H9 (cell line): ENCODE results near the gene DHDDS. TPM values are rescaled to one million over a fixed set of nuclear protein-coding genes. Genes with fewer than 3 reads are reported as not detected.

Experiments
- DNase-seq: peaks from one replicate; pipeline ENCODE4 v3.0.0-alpha.2; 2017
- H2AFZ ChIP-seq: one replicate; pipeline ENCODE4 v1.6.1; 2013; ENCODE audit warnings: mild to moderate bottlenecking, low read length, control low read depth, moderate library complexity
- H2AK5ac ChIP-seq: 2 replicates; pipeline ENCODE4 v1.6.1; 2013; ENCODE audit warnings: low read length, control low read depth, mixed read lengths; ENCODE audit not compliant: insufficient read length
- H2BK120ac ChIP-seq: one replicate; pipeline ENCODE4 v1.6.1; 2013; ENCODE audit warnings: low read depth, mild to moderate bottlenecking, low read length, control low read depth, inconsistent platforms; ENCODE audit not compliant: poor library complexity, severe bottlenecking
- H2BK12ac ChIP-seq: 2 replicates; pipeline ENCODE4 v1.6.1; 2013; ENCODE audit warnings: low read length, control low read depth, mixed read lengths, low read depth; ENCODE audit not compliant: insufficient read length
- H2BK15ac ChIP-seq: 2 replicates; pipeline ENCODE4 v1.6.1; 2013; ENCODE audit warnings: low read depth, low read length, control low read depth
- H2BK20ac ChIP-seq: one replicate; pipeline ENCODE4 v1.6.1; 2013; ENCODE audit warnings: low read depth, mild to moderate bottlenecking, low read length, control low read depth, inconsistent platforms; ENCODE audit not compliant: poor library complexity, severe bottlenecking
- H2BK5ac ChIP-seq: 2 replicates; pipeline ENCODE4 v1.6.1; 2013; ENCODE audit warnings: low read length, control low read depth, mixed read lengths; ENCODE audit not compliant: insufficient read length
- H3K14ac ChIP-seq: 2 replicates; pipeline ENCODE4 v1.6.1; 2013; ENCODE audit warnings: low read length, control low read depth; ENCODE audit not compliant: insufficient read depth
- H3K18ac ChIP-seq: 2 replicates; pipeline ENCODE4 v1.6.1; 2013; ENCODE audit warnings: low read depth, mild to moderate bottlenecking, mixed read lengths, low read length, control low read depth; ENCODE audit not compliant: insufficient read length
- H3K23ac ChIP-seq: 2 replicates; pipeline ENCODE4 v1.6.1; 2013; ENCODE audit warnings: low read length, control low read depth, mixed read lengths, low read depth; ENCODE audit not compliant: insufficient read length
- H3K23me2 ChIP-seq: 2 replicates; pipeline ENCODE4 v1.6.1; 2013; ENCODE audit warnings: low read depth, mild to moderate bottlenecking, mixed read lengths, low read length, control low read depth; ENCODE audit not compliant: insufficient read length, poor library complexity, severe bottlenecking
- H3K27ac ChIP-seq: 2 replicates; pipeline ENCODE4 v1.5.1; 2013; ENCODE audit warnings: low read length, control low read depth, mixed read lengths, low read depth; ENCODE audit not compliant: insufficient read length
- H3K27me3 ChIP-seq: 2 replicates; pipeline ENCODE4 v1.6.1; 2013; ENCODE audit warnings: low read length, control low read depth, inconsistent platforms; ENCODE audit not compliant: insufficient read depth
- H3K4ac ChIP-seq: 2 replicates; pipeline ENCODE4 v1.6.1; 2013; ENCODE audit warnings: low read depth, mild to moderate bottlenecking, control low read depth, inconsistent platforms, low read length, moderate library complexity
- H3K4me1 ChIP-seq: 2 replicates; pipeline ENCODE4 v1.6.1; 2013; ENCODE audit warnings: low read length, control low read depth, inconsistent platforms; ENCODE audit not compliant: insufficient read depth
- H3K4me2 ChIP-seq: 2 replicates; pipeline ENCODE4 v1.6.1; 2013; ENCODE audit warnings: low read length, control low read depth, mixed read lengths; ENCODE audit not compliant: insufficient read length, insufficient read depth
- H3K56ac ChIP-seq: 2 replicates; pipeline ENCODE4 v1.6.1; 2013; ENCODE audit warnings: low read depth, mild to moderate bottlenecking, mixed read lengths, low read length, control low read depth; ENCODE audit not compliant: insufficient read length
- H3K79me1 ChIP-seq: 2 replicates; pipeline ENCODE4 v1.6.1; 2013; ENCODE audit warnings: low read depth, mild to moderate bottlenecking, moderate library complexity, low read length, control low read depth, inconsistent platforms; ENCODE audit not compliant: insufficient read depth, poor library complexity, severe bottlenecking
- H3K79me2 ChIP-seq: 2 replicates; pipeline ENCODE4 v1.6.1; 2013; ENCODE audit warnings: low read length, control low read depth, inconsistent platforms; ENCODE audit not compliant: insufficient read depth
- H3K9ac ChIP-seq: 2 replicates; pipeline ENCODE4 v1.6.1; 2013; ENCODE audit warnings: low read length, control low read depth, mixed read lengths; ENCODE audit not compliant: insufficient read length; ENCODE audit errors: extremely low read depth
- H3K9me3 ChIP-seq: one replicate; pipeline ENCODE4 v1.6.1; 2013; ENCODE audit warnings: low read depth, low read length, inconsistent platforms; ENCODE audit not compliant: control insufficient read depth
- H3T11ph ChIP-seq: one replicate; pipeline ENCODE4 v1.6.1; 2013; ENCODE audit warnings: mild to moderate bottlenecking, low read length, control low read depth, inconsistent platforms
- H4K20me1 ChIP-seq: one replicate; pipeline ENCODE4 v1.6.1; 2013; ENCODE audit not compliant: control insufficient read depth, insufficient read length, insufficient read depth
- H4K5ac ChIP-seq: 2 replicates; pipeline ENCODE4 v1.6.1; 2013; ENCODE audit warnings: low read depth, mild to moderate bottlenecking, mixed read lengths, low read length, control low read depth; ENCODE audit not compliant: insufficient read length
- H4K8ac ChIP-seq: replicated peaks from 2 replicates; pipeline ENCODE4 v1.6.1; 2013; ENCODE audit warnings: low read length, control low read depth, mixed read lengths, low read depth; ENCODE audit not compliant: insufficient read length
- H4K91ac ChIP-seq: 2 replicates; pipeline ENCODE4 v1.6.1; 2013; ENCODE audit warnings: low read depth, mild to moderate bottlenecking, moderate library complexity, mixed read lengths, low read length, control low read depth; ENCODE audit not compliant: insufficient read length
- H3K27ac Mint-ChIP-seq, 3 experiments: 2 replicates in 2 of 3; 3 replicates in 1 of 3; pipeline ENCODE4 v1.8.0; 2020 to 2021; ENCODE audit warnings: mixed read lengths in 3 of 3, mild to moderate bottlenecking in 1 of 3, moderate library complexity in 1 of 3
- H3K27me3 Mint-ChIP-seq: 2 replicates; pipeline ENCODE4 v1.8.0; 2021; ENCODE audit warnings: low read depth, mild to moderate bottlenecking, moderate library complexity, mixed read lengths
- H3K36me3 Mint-ChIP-seq, 3 experiments: 2 replicates in 2 of 3; 3 replicates in 1 of 3; pipeline ENCODE4 v1.8.0; 2020 to 2021; ENCODE audit warnings: low read depth in 3 of 3, mixed read lengths in 3 of 3; ENCODE audit not compliant: insufficient read depth in 1 of 3
- H3K4me1 Mint-ChIP-seq, 2 experiments: 2 replicates each; pipeline ENCODE4 v1.8.0; 2020; ENCODE audit warnings: mixed read lengths in 2 of 2
- H3K4me3 Mint-ChIP-seq, 2 experiments: 2 replicates in 1 of 2; 3 replicates in 1 of 2; pipeline ENCODE4 v1.8.0; 2020 to 2021; ENCODE audit warnings: mild to moderate bottlenecking in 2 of 2, mixed read lengths in 2 of 2, moderate library complexity in 1 of 2
- H3K9me3 Mint-ChIP-seq, 2 experiments: 2 replicates in 1 of 2; 3 replicates in 1 of 2; pipeline ENCODE4 v1.8.0; 2020; ENCODE audit warnings: mild to moderate bottlenecking in 2 of 2, mixed read lengths in 2 of 2, moderate library complexity in 1 of 2
- WGBS: extraction: QIAGEN DNeasy Blood & Tissue Kit; methylation state at CpG from one replicate; pipeline ENCODE4 v1.1.7; 2013; ENCODE audit warnings: missing lambda C conversion rate, low lambda C conversion rate, mixed read lengths; ENCODE audit not compliant: insufficient read length; ENCODE audit errors: extremely low coverage; 5-methylcytosine and 5-hydroxymethylcytosine counted together
- total RNA-seq: library from RNA; stranded (reverse); gene quantifications from 2 replicates; pipeline ENCODE4 v1.2.1, GENCODE V29; 2021
- TF ChIP-seq, protein P1 (sequence below): fragments of 200-600 bp; sonication (generic); conservative IDR thresholded peaks from 3 replicates; pipeline ENCODE4 v1.8.0; 2021; ENCODE audit warnings: antibody characterized with exemption, mild to moderate bottlenecking

The DHDDS gene
- total RNA-seq, 1 experiment from 2014 or later, result 61.2 TPM

- Histone ChIP-seq H3K27ac (no peak overlapping the region), H4K8ac (no peak overlapping the region), H3K14ac (no peak overlapping the region), H3K9me3 (no peaks in the 10 kb centered on the region), H2BK5ac (no peak overlapping the region), H3T11ph (no peak overlapping the region), H3K4me2 (no peak overlapping the region), H3K23me2 (peaks cover 10% of the 10 kb centered on the region), H3K23ac (no peak overlapping the region), H3K79me1 (no peaks in the 10 kb centered on the region), H2BK12ac (no peak overlapping the region), H2BK15ac (no peak overlapping the region), H3K18ac (no peak overlapping the region), H4K91ac (no peak overlapping the region), H2BK120ac (no peak overlapping the region), H2AK5ac (no peak overlapping the region), H3K4ac (no peak overlapping the region), H4K5ac (no peak overlapping the region), H4K20me1 (no peaks in the 10 kb centered on the region), H3K27me3 (no peaks in the 10 kb centered on the region), H3K9ac (no peak overlapping the region), H2BK20ac (no peak overlapping the region), H3K4me1 (no peaks in the 10 kb centered on the region; the same call in 1 of the 2 replicates), H2AFZ (no peak overlapping the region), H3K56ac (no peak overlapping the region), H3K79me2 (peaks cover 4% of the 10 kb centered on the region; the same call in 1 of the 2 replicates)
- DNase-seq, result no peak
- Mint-ChIP-seq H3K36me3 (peaks cover 27 to 71% (median 61%) of the 10 kb centered on the region in 3 experiments), H3K4me3 (no peak overlapping the region), H3K27me3 (no peaks in the 10 kb centered on the region; the same call in 1 of the 2 replicates), H3K4me1 (peaks cover 30% of the 10 kb centered on the region in 2 experiments), H3K9me3 (no peaks in the 10 kb centered on the region), H3K27ac (peak overlapping the region in 2 of 3 experiments; percentile 52 to 74; a peak in 3 of 7 replicates)
- TF ChIP-seq, protein P1, sequence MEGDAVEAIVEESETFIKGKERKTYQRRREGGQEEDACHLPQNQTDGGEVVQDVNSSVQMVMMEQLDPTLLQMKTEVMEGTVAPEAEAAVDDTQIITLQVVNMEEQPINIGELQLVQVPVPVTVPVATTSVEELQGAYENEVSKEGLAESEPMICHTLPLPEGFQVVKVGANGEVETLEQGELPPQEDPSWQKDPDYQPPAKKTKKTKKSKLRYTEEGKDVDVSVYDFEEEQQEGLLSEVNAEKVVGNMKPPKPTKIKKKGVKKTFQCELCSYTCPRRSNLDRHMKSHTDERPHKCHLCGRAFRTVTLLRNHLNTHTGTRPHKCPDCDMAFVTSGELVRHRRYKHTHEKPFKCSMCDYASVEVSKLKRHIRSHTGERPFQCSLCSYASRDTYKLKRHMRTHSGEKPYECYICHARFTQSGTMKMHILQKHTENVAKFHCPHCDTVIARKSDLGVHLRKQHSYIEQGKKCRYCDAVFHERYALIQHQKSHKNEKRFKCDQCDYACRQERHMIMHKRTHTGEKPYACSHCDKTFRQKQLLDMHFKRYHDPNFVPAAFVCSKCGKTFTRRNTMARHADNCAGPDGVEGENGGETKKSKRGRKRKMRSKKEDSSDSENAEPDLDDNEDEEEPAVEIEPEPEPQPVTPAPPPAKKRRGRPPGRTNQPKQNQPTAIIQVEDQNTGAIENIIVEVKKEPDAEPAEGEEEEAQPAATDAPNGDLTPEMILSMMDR, result no peak
- no CpG with 5 or more reads among the region's 10 CpGs for WGBS
These were observed 36.8 kb downstream of the DHDDS start for GRCh38 chr1:26468911-26469310.
